ENCODE results near the gene ACSL6. TPM values are rescaled to one million over a fixed set of nuclear protein-coding genes. Genes with fewer than 3 reads are reported as not detected.
A peak's percentile ranks its signal among the peaks of the same experiment; 100 is the strongest.

The ACSL6 gene
- total RNA-seq, 2 experiments from 2014 or later = 20.8 to 21.5 TPM

DNA sequence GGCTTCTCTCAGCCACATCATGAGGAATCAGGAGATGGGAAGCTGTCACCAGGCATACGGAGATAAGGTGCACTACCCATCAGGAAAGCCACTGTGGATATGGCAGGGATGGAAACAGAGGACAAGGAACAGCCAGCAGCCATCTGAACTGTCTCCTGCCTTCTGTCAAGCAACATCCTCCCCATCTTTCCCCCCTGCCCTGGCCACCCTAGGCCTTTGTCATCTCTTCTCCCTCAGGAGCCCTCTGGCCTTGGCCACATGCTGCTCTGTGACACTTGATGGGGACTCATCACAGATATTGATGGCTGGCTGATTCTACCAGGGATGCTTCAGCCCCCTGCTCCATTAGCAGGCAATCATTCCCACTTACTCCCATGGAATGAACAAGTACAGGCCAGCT lies 44.9 kb downstream of the ACSL6 start:
- no peaks in the 10 kb centered on the region for H3K9me3 Mint-ChIP-seq (ENCODE audit: insufficient read depth)
- peaks cover 9% of the 10 kb centered on the region for H3K36me3 Mint-ChIP-seq (ENCODE audit: low read depth)
- no peaks in the 10 kb centered on the region for H3K27me3 Mint-ChIP-seq (ENCODE audit: low read depth)
- no peak overlapping the region for H3K27ac Mint-ChIP-seq
- no peak overlapping the region for H3K4me3 Mint-ChIP-seq
- DNase-seq (no peak), ATAC-seq (no peak)
- ChIA-PET POLR2A (no interaction called here), CTCF (interaction anchor here (3.0 kb wide), 1 partner anchor 41 kb away, joined by 7 read pairs; no protein-coding TSS in a partner anchor)
- H3K4me1 Mint-ChIP-seq (ENCODE audit: low read depth) = no peaks in the 10 kb centered on the region

DNA sequence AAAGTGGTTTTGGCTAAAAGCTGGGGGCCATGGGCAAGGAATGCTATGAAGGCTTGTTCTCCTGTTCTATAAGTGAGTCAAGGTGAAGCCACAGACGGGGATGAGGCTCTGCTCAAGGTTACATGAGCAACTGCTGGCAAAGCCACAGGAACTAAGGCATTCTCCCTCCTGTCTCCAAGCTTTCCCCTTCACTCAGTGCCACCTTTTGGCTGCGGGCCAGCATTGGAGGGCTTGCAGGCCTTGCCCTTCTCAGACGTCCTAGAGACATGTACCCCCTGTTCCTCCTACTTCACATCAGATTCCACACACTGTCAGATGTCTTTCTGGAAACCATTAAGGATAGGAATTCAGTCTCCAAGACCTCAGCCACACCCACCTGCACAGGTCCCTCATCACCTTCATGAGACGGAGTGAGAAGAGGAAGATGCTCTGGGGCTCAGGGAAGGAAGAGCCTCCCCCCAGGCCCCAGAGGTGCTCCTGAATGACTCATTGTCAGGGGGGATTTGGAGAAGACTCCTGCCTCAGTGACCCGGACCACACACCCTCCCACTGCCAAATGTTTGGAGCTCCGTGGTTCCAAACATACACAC lies 45.5 kb downstream of the ACSL6 start:
- peak; percentile 5 for DNase-seq
- ATAC-seq = no peak
- H3K4me3 Mint-ChIP-seq = no peak overlapping the region
- H3K27ac Mint-ChIP-seq = no peak overlapping the region
- no peaks in the 10 kb centered on the region for H3K4me1 Mint-ChIP-seq (ENCODE audit: low read depth)
- H3K36me3 Mint-ChIP-seq (ENCODE audit: low read depth) = peaks cover 9% of the 10 kb centered on the region
- H3K9me3 Mint-ChIP-seq (ENCODE audit: insufficient read depth) = no peaks in the 10 kb centered on the region
- H3K27me3 Mint-ChIP-seq (ENCODE audit: low read depth) = no peaks in the 10 kb centered on the region
- CTCF ChIA-PET = interaction anchor here (3.0 kb wide), 1 partner anchor 41 kb away, joined by 7 read pairs; no protein-coding TSS in a partner anchor
- POLR2A ChIA-PET = no interaction called here

- Mint-ChIP-seq H3K36me3 (ENCODE audit: low read depth) (peaks cover 18% of the 10 kb centered on the region), H3K4me1 (ENCODE audit: low read depth) (peaks cover 11% of the 10 kb centered on the region), H3K4me3 (no peak overlapping the region), H3K27me3 (ENCODE audit: low read depth) (no peaks in the 10 kb centered on the region), H3K27ac (no peak overlapping the region), H3K9me3 (ENCODE audit: insufficient read depth) (no peaks in the 10 kb centered on the region)
- ATAC-seq (no peak), DNase-seq (no peak)
- ChIA-PET CTCF (interaction anchor here (0.9 kb wide), 1 partner anchor 48 kb away, joined by 3 read pairs; no protein-coding TSS in a partner anchor), POLR2A (no interaction called here)
These were observed 51.6 kb downstream of the ACSL6 start for GRCh38 chr5:131959906-131960305.

- peaks cover 11% of the 10 kb centered on the region for H3K4me1 Mint-ChIP-seq (ENCODE audit: low read depth)
- H3K9me3 Mint-ChIP-seq (ENCODE audit: insufficient read depth) = no peaks in the 10 kb centered on the region
- H3K27ac Mint-ChIP-seq = no peak overlapping the region
- no peak overlapping the region for H3K4me3 Mint-ChIP-seq
- peaks cover 21% of the 10 kb centered on the region for H3K36me3 Mint-ChIP-seq (ENCODE audit: low read depth)
- no peaks in the 10 kb centered on the region for H3K27me3 Mint-ChIP-seq (ENCODE audit: low read depth)
- ChIA-PET POLR2A (no interaction called here), CTCF (no interaction called here)
- DNase-seq (no peak), ATAC-seq (no peak)
These were observed 52.3 kb downstream of the ACSL6 start for GRCh38 chr5:131959136-131959535.

GRCh38 chr5:131957721-131958441 lies 53.6 kb downstream of the ACSL6 start:
- no peaks in the 10 kb centered on the region for H3K27me3 Mint-ChIP-seq (ENCODE audit: low read depth)
- H3K4me1 Mint-ChIP-seq (ENCODE audit: low read depth) = peaks cover 11% of the 10 kb centered on the region
- POLR2A ChIA-PET = no interaction called here
- CTCF ChIA-PET = no interaction called here
- H3K9me3 Mint-ChIP-seq (ENCODE audit: insufficient read depth) = no peaks in the 10 kb centered on the region
- peaks cover 23% of the 10 kb centered on the region for H3K36me3 Mint-ChIP-seq (ENCODE audit: low read depth)
- H3K27ac Mint-ChIP-seq = no peak overlapping the region
- H3K4me3 Mint-ChIP-seq = no peak overlapping the region
- no peak for DNase-seq
- ATAC-seq = no peak

- H3K4me3 Mint-ChIP-seq = no peak overlapping the region
- peaks cover 11% of the 10 kb centered on the region for H3K4me1 Mint-ChIP-seq (ENCODE audit: low read depth)
- peaks cover 4% of the 10 kb centered on the region for H3K27me3 Mint-ChIP-seq (ENCODE audit: low read depth)
- no peak for DNase-seq
- no peaks in the 10 kb centered on the region for H3K9me3 Mint-ChIP-seq (ENCODE audit: insufficient read depth)
- no peak overlapping the region for H3K27ac Mint-ChIP-seq
- ATAC-seq = no peak
- CTCF ChIA-PET = no interaction called here
- POLR2A ChIA-PET = no interaction called here
- peaks cover 13% of the 10 kb centered on the region for H3K36me3 Mint-ChIP-seq (ENCODE audit: low read depth)
These were observed 57.5 kb downstream of the ACSL6 start for GRCh38 chr5:131953969-131954368.

DNA sequence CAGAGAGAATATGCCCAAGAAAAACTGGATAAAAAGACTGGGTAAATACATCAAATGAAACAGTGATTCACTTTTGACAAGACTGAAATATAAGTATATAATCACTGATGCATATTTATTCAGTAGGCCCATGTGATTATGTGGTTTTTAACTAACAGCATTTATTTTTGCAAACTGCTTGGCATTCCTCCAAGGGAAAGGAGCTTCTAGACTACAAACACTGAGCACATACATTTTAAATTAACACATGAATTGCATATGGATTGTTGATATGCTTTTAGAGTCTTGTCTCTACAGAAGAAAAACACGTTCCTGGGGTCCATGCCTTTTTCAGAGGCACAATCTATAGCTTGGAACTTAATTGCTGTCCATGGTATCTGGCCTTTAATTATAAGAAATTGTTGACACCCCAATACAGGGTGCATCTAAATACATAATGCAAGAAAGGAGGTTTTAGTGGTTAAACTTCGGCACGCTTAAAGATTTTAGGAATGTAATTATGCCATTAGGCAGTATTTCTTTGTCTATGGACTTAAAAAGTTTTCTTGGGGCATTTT lies 59.1 kb downstream of the ACSL6 start:
- CTCF ChIA-PET = interaction anchor here (0.6 kb wide), 1 partner anchor 1916 kb away, joined by 3 read pairs; no protein-coding TSS in a partner anchor
- H3K4me1 Mint-ChIP-seq (ENCODE audit: low read depth) = peaks cover 1% of the 10 kb centered on the region
- H3K36me3 Mint-ChIP-seq (ENCODE audit: low read depth) = peaks cover 8% of the 10 kb centered on the region
- H3K9me3 Mint-ChIP-seq (ENCODE audit: insufficient read depth) = no peaks in the 10 kb centered on the region
- H3K27me3 Mint-ChIP-seq (ENCODE audit: low read depth) = peaks cover 5% of the 10 kb centered on the region
- POLR2A ChIA-PET = interaction anchor here (0.6 kb wide), 1 partner anchor 43 kb away, joined by 3 read pairs; no protein-coding TSS in a partner anchor
- DNase-seq (no peak), ATAC-seq (no peak)
- no peak overlapping the region for H3K27ac Mint-ChIP-seq
- no peak overlapping the region for H3K4me3 Mint-ChIP-seq

- Mint-ChIP-seq H3K27ac (no peak overlapping the region), H3K4me3 (no peak overlapping the region), H3K27me3 (ENCODE audit: low read depth) (peaks cover 5% of the 10 kb centered on the region), H3K9me3 (ENCODE audit: insufficient read depth) (no peaks in the 10 kb centered on the region), H3K4me1 (ENCODE audit: low read depth) (no peaks in the 10 kb centered on the region), H3K36me3 (ENCODE audit: low read depth) (peaks cover 7% of the 10 kb centered on the region)
- ATAC-seq = no peak
- POLR2A ChIA-PET = no interaction called here
- CTCF ChIA-PET = no interaction called here
- DNase-seq = no peak
These were observed 60.8 kb downstream of the ACSL6 start for GRCh38 chr5:131950706-131951105.

DNA sequence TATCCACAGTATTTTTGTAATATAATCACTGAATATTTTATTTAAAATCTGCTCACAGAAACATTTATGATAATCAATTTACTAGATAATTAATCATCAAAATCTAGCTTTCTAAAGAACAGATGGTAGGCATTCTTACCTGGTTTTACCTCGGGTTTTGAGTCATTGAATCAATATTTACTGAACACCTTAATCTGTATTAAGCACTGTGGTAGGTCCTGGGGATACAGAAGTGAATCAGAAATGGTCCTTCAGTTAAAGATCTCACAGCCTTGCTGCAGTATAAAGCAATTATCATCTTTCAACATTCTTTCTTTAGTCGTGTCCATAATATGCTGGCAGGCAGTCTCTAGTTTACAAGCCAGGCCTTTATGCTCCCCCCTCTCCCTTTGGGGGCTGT lies 64.0 kb downstream of the ACSL6 start:
- no peaks in the 10 kb centered on the region for H3K36me3 Mint-ChIP-seq (ENCODE audit: low read depth)
- no peak for ATAC-seq
- no peak overlapping the region for H3K27ac Mint-ChIP-seq
- no peaks in the 10 kb centered on the region for H3K9me3 Mint-ChIP-seq (ENCODE audit: insufficient read depth)
- ChIA-PET CTCF (no interaction called here), POLR2A (no interaction called here)
- no peak for DNase-seq
- H3K4me3 Mint-ChIP-seq = no peak overlapping the region
- no peaks in the 10 kb centered on the region for H3K4me1 Mint-ChIP-seq (ENCODE audit: low read depth)
- H3K27me3 Mint-ChIP-seq (ENCODE audit: low read depth) = peaks cover 5% of the 10 kb centered on the region

GRCh38 chr5:131945551-131946168 lies 65.8 kb downstream of the ACSL6 start, which contains the start of gene MEIKIN:
TSS of gene MEIKIN (minus strand) at chr5:131945663. CDS start at chr5:131945505, 158 bp downstream.
- no peak for DNase-seq
- no peaks in the 10 kb centered on the region for H3K9me3 Mint-ChIP-seq (ENCODE audit: insufficient read depth)
- peaks cover 7% of the 10 kb centered on the region for H3K27me3 Mint-ChIP-seq (ENCODE audit: low read depth)
- CTCF ChIA-PET = no interaction called here
- H3K27ac Mint-ChIP-seq = no peak within 1 kb of the TSS
- POLR2A ChIA-PET = no interaction called here
- ATAC-seq = no peak
- H3K4me1 Mint-ChIP-seq (ENCODE audit: low read depth) = no peaks in the 10 kb centered on the region
- H3K4me3 Mint-ChIP-seq = no peak within 1 kb of the TSS
- H3K36me3 Mint-ChIP-seq (ENCODE audit: low read depth) = no peaks in the 10 kb centered on the region

DNA sequence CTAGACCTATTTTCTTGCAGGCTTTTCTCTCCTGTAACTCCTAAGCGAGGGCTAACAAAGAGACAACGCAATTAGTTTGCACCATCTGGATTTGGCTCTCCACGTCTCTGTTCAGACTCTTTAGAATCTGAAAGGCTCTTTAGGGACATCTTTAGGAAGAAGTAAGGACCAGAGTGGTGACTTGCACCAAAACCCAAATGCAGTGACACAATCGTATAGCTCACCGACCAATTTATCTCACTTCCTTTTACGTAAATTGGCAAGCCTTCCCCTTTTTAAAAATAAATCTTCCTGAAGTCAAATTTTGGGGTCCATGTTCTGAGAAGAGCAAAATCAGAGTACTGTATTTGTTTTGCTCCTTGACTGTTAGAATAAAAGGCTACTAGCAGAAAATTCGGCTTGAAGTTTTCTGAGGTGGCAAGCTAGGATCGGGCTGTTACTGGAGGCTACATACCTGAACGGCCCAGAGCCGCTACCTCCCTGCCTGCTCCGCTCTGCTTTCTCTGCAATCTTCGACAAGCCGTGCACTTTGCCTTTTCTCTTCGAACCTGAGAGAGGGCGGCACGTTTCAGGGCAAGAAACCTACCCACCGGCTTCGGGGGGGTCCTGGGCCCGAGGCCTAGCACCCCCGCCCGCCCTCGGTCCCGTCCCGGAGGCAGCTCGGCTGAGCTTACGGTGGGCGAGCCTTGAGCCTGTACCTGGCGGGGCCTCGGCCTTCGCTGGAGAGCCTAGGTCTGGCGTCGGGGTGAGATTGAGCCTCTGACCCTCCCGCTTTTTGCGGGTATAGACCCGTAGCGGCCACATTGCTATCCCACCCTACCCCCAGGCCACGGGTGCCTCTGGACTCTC lies 66.5 kb downstream of the ACSL6 start:
- no peaks in the 10 kb centered on the region for H3K4me1 Mint-ChIP-seq (ENCODE audit: low read depth)
- POLR2A ChIA-PET = no interaction called here
- no peak for ATAC-seq
- CTCF ChIA-PET = no interaction called here
- no peak for DNase-seq
- no peak overlapping the region for H3K4me3 Mint-ChIP-seq
- no peaks in the 10 kb centered on the region for H3K36me3 Mint-ChIP-seq (ENCODE audit: low read depth)
- no peaks in the 10 kb centered on the region for H3K9me3 Mint-ChIP-seq (ENCODE audit: insufficient read depth)
- peaks cover 7% of the 10 kb centered on the region for H3K27me3 Mint-ChIP-seq (ENCODE audit: low read depth)
- no peak overlapping the region for H3K27ac Mint-ChIP-seq

Measured in activated CD8-positive, alpha-beta T cell treated with anti-CD3 and anti-CD28 coated beads, Interleukin-2, amount 10 ng/mL, durations not matched to agents 7 days and 5 days (primary cell).